Activated CD4-positive, alpha-beta T cell treated with anti-CD3 and anti-CD28 coated beads, Interleukin-2, amount 50 U/mL, for 24 hours (primary cell): ENCODE measurements around the gene TOX3.

Experiments
- DNase-seq, 2 donors: peaks; one replicate each; pipeline ENCODE4 v3.0.0-alpha.2; 2020; ENCODE audit warnings: low read depth in 1 of 2, low spot score in 1 of 2

TOX3 gene

DNA sequence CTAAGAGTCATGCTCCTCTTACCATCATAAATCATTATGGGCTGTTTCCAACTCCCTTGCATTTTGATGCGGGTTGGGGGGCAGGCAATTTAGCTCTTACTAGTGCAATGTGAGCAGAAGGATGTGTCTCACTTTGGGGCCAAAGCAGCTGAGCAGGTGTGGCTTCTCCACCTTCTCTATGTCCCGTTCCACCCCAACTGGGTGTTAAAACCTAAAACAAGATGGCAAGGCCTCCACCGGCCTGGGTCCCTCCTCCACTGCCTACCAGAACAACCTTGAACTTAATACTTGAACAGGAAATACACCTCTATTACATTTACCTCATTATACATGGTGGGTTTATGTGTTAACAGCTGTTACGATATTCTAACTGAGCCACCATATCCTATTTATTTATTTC, 52.8 kb downstream of the TOX3 start:
- DNase-seq, result no peak

GRCh38 chr16:52492789-52493357, 54.1 kb downstream of the TOX3 start:
- no peak for DNase-seq

DNA sequence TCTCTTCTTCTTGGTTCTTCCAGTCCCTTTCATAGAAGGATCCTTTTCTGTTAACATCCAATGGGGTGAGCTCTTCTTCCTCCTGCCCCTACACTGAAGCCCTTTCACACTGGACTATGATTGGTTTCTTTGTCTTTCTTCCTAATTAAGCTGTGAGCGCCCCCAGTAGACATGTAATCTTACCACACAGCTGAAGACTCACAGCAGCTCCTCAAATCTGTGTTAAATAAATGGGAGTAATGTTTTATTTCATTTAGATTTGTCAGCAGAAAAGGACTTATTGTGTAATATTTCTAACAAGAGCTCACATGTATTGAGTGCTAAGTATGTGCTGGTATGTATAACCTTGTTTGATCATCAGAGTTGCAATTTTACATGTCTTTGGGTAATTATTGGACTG, 55.7 kb downstream of the TOX3 start:
- no peak for DNase-seq

DNA sequence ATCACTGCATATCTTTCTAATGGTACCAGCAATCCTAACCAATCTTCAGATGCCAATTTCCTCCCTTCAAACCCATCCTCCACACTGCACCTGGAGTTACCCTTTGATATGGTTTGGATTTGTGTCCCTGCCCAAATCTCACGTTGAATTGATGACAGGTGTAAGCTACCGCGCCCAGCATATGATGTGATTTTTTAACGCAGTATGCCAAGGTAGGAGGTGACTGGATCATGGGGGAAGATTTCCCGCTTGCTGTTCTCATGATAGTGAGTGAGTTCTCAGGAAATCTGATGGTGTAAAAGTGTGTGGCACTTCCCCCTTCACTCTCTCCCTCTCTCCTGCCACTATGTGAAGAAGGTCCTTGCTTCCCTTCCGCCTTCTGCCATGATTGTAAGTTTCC, 57.0 kb downstream of the TOX3 start:
- no peak for DNase-seq

DNA sequence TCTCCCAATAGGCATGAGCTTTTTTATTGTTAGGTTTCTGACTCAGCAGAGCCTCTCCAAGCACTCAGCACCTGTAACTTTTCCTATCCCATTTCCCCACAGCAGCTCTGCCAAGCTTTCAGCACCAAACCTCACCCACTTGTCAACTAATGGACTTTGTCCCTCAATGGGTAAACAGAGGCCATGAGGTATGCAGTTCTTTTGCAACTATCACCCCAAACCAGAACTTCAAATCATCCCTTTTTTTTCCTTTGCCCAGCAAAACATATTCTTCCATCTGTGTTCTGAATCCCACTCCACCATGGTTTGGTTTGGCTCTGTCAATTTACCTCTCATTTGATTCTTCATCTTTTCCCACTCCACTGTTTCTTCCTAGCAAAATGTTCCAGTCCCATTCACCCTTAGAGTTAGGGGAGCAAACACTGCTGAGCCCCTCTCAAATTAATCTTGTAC, 58.1 kb downstream of the TOX3 start:
- DNase-seq, result no peak

GRCh38 chr16:52487849-52488457, 59.0 kb downstream of the TOX3 start:
- no peak for DNase-seq

DNA sequence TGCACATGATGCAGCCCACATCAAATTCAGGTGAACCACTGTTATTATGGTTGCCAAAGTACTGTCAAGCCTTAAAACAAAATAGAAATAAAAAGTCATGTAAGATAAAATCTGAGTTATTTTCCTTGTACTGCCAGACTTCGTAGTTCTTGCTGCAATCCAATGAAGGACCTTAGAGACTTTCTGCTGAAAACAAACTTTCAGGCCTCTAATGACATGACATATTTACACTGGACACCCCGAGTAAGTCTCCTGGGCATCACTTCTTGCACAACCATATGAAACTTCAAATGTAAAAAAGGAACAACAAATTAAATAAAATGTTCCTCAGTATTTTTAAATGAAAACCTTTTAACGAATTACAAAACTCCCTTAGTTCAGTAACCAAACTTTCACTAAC, 66.7 kb downstream of the TOX3 start:
- no peak for DNase-seq

- DNase-seq, result no peak
Observed at GRCh38 chr16:52476111-52476510, 70.8 kb downstream of the TOX3 start.

- no peak for DNase-seq
Observed at GRCh38 chr16:52474679-52475078, 72.3 kb downstream of the TOX3 start.

- DNase-seq, result no peak
Observed at GRCh38 chr16:52473096-52473495, 73.8 kb downstream of the TOX3 start.

DNA sequence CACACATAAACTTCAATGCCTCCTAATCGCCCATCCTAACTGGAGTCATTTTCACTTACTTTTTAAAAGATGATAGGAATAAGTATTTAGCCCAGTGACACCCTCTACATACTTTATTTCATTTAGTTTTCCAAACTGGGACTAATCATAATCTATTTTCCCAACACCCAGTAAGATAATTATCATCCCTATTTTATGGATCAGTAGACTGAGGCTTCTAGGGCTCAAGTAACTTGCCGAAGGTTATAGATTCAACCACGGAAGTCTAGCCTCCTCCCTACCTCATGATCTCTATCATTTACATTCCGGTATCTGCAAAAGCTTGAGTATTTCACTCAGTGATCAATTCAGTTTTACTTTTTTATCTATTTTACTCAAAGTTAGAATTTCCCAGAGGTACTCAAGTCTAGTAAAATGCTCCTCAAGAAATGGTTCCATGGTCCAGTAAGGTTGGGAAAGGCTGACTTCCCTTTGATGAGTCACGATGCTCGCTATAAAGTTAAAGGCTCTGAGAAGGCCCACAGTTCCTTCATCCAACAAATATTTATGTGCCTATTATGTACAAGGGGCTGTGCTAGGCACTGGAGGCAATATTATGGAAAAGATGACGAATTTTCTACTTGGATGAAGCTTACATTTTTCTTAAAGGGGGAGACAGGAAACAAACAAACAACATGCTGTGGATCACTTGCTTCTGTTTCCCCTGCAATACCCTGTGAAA, 75.1 kb downstream of the TOX3 start:
- DNase-seq, result no peak

- no peak for DNase-seq
Observed at GRCh38 chr16:52470585-52470984, 76.4 kb downstream of the TOX3 start.

DNA sequence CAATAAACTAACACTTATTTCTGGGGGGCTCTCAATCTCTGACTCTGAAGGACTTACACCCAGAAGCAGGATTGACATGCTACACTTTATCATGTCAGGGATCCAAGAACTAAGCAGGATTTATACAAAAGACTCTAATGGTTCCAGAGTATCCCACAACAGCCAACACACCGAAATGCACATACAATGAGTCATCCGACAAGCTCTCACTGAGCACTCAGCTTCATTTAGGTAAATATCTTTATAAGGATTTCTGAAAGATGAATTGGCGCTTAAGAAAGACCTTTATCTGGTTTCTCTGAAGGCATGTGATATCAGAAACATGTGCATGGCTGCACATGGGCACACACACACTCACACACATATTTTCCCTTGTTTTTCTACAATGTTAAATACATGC, 77.2 kb downstream of the TOX3 start:
- DNase-seq, result no peak

GRCh38 chr16:52469091-52469490, 77.9 kb downstream of the TOX3 start:
- no peak for DNase-seq

GRCh38 chr16:52467753-52468152, 79.2 kb downstream of the TOX3 start:
- DNase-seq, result no peak

DNA sequence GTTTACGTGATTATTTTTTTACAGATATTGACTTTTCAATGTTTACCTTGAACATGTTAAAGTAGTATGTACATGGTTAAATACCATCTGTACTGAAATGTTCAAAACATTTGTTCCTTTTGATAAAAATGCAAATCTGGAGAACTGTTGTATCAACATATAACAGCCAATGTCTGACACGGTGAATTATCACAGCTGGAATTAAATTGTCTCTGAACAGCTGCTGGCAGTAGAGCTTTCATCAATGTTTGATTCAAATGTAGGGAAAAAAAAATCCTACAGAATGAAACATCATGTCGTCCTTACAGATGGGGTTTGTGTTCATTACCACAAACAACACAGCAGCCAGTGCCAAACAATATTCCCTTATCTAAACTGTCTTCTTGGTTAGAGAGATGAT, 79.9 kb downstream of the TOX3 start:
- no peak for DNase-seq

GRCh38 chr16:52465711-52466267, 81.2 kb downstream of the TOX3 start:
- no peak for DNase-seq

- no peak for DNase-seq
Observed at GRCh38 chr16:52463904-52464303, 83.0 kb downstream of the TOX3 start.

- no peak for DNase-seq
Observed at GRCh38 chr16:52462816-52463215, 84.1 kb downstream of the TOX3 start.

DNA sequence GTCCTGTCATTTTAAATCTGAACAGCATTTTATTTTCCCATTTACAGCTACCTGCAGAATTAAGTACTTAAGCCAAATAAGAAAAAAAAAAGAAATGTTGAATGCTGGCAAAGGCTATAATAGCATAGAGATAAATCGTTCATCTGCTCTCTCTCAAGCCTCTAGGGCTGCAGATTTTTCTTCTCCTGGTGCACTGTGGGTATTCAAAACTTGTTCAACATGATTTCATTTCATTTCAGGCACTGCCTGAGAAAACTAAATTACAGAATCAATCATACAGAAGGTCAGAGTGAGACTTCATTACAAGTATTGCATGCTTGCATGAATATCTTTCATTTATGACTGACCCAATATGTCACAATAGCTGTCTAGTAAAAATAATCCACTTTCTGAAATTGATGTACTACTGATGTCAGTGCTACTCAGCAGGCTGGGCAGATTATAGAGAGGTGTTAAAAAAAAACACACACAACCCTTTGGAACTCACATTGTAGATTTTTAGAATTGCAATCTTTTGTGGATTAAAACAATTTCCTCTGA, 86.2 kb downstream of the TOX3 start:
- DNase-seq, result no peak

- DNase-seq, result no peak
Observed at GRCh38 chr16:52456368-52456767, 90.6 kb downstream of the TOX3 start.
